ENCODE results near the gene APOL4. TPM values are rescaled to one million over a fixed set of nuclear protein-coding genes. Genes with fewer than 3 reads are reported as not detected.
"Not testable (repeated sequence)": the region's sequence is repeated elsewhere in the genome, so short reads cannot be mapped to it uniquely, and the experiment has no call there.

Gene APOL4
- total and polyA plus RNA-seq, 3 donors from 2014 or later, result 0.55 to 4.3 (median 4.3) TPM

DNA sequence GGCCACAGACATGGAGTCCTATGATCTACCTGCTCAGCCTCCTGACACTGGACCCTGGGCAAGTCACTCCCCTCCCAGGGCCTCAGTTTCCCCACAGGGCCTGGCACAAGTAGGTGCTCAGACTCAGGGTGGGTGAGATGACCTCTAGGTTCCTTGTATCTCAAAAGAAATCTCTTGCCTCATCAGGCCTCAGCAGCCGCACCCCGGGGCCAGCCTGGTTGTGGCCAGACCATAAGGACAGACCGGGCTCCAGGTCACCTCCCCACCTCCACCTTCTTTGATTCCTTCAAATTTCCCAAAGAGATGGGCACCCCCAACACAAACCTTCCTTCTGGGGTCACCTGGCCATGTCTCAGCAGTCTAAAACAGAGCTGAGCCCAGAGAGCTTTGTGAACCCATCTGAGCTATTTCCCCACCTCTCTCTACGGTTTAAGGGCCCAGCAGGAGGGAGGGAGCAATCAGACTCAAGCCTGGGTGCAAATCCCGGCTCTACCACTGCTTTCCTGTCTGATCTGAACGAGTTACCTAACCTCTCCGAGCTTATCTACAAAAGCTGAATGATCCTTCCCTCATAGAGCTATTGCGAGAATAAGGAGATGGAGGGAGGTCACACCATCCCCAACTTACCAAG lies 2.5 kb upstream of the APOL4 start:
- TF ChIP-seq, protein P1, sequence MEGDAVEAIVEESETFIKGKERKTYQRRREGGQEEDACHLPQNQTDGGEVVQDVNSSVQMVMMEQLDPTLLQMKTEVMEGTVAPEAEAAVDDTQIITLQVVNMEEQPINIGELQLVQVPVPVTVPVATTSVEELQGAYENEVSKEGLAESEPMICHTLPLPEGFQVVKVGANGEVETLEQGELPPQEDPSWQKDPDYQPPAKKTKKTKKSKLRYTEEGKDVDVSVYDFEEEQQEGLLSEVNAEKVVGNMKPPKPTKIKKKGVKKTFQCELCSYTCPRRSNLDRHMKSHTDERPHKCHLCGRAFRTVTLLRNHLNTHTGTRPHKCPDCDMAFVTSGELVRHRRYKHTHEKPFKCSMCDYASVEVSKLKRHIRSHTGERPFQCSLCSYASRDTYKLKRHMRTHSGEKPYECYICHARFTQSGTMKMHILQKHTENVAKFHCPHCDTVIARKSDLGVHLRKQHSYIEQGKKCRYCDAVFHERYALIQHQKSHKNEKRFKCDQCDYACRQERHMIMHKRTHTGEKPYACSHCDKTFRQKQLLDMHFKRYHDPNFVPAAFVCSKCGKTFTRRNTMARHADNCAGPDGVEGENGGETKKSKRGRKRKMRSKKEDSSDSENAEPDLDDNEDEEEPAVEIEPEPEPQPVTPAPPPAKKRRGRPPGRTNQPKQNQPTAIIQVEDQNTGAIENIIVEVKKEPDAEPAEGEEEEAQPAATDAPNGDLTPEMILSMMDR (IDR thresholded peaks at IDR 0.05), result no peak
- no peak for TF ChIP-seq POLR2A (IDR thresholded peaks at IDR 0.05)
- Histone ChIP-seq H3K27ac (no peak overlapping the region), H3K4me1 (peaks cover 19% of the 10 kb centered on the region), H3K4me3 (no peak overlapping the region), H3K9me3 (no peaks in the 10 kb centered on the region), H3K27me3 (no peaks in the 10 kb centered on the region), H3K36me3 (ENCODE audit: low read depth, missing control alignments) (no peaks in the 10 kb centered on the region)
- DNase-seq, result no peak
- intact Hi-C loops (cut with DNase I; ENCODE audit: low total_unique reads), result no loop called here
- WGBS, 2 donors, result 83 to 89% methylated on average over 8 of the region's 8 CpGs

DNA sequence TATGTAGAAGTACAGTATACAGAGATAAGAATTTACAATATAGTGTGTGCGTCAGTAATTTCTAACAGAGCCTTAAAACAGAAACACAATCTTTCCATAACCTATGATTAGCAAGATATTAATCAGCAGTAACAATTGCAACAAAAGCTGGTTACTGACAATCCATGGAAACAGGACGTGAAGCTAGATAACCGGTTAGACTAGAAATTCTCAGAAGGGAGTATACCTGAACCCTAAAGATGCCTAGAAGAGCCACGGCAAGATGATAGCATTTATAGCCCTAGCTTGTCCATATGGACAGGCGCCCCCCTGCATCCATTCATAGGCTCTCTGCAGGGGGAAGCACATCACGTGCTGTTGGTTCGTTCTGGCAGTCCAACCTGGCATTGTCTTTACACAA lies 1.8 kb upstream of the APOL4 start:
- WGBS, 2 donors, result 77 to 80% methylated on average over 7 of the region's 7 CpGs
- DNase-seq; H3K27ac ChIP-seq; H3K27me3 ChIP-seq; H3K4me3 ChIP-seq; intact Hi-C loops (cut with DNase I; ENCODE audit: low total_unique reads); H3K36me3 ChIP-seq (ENCODE audit: low read depth, missing control alignments); H3K9me3 ChIP-seq: not testable (repeated sequence)
- peaks cover 19% of the 10 kb centered on the region for H3K4me1 ChIP-seq

DNA sequence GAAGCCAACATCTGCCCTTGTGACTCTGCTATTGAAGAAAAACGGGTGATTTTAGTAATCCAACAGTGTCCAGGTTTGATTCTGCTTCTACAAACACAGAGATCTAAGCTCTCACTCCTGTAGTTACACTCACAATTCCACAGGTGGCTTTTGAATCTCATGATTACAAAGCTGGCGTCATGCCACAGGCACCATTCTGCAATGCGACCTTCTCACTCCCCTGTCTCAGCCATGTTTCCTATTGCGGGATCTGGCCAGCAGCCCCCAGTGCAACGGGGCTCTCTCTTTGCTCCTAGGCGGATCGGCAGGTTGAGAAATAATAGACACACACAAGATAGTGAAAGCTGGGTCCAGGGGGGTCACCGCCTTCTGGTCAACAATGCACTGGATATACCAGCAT lies 1.3 kb upstream of the APOL4 start:
- H3K36me3 ChIP-seq (ENCODE audit: low read depth, missing control alignments); H3K27me3 ChIP-seq; H3K4me3 ChIP-seq; DNase-seq; H3K9me3 ChIP-seq; intact Hi-C loops (cut with DNase I; ENCODE audit: low total_unique reads); H3K27ac ChIP-seq: not testable (repeated sequence)
- 71 to 73% methylated on average over 8 of the region's 8 CpGs for WGBS, 2 donors
- peaks cover 19% of the 10 kb centered on the region for H3K4me1 ChIP-seq

DNA sequence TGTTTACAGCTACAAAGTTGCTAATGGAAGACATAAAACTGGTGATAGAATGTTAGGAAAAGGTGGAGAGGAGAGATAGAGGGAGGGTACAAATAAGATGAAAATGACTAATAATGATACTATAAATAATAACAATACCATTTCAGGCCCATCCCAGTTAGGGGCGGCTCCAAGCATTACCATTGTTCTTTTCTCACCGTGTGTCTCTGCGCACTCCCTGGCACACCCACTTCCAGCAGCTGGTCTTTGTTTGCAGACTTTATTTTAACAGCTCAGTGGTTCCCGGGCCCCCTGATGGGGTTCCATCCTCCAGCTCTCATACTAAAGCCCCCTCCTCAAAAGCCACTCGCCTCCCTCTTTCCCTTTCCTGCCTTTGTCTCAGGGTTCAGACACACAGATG lies 584 bp downstream of the APOL4 start:
- H3K4me1 ChIP-seq, result peaks cover 22% of the 10 kb centered on the region
- H3K27ac ChIP-seq; DNase-seq; intact Hi-C loops (cut with DNase I; ENCODE audit: low total_unique reads); H3K27me3 ChIP-seq; H3K4me3 ChIP-seq; H3K36me3 ChIP-seq (ENCODE audit: low read depth, missing control alignments); H3K9me3 ChIP-seq: not testable (repeated sequence)
- 83% methylated on average over 1 of the region's 5 CpGs; no CpG with 5 or more reads in 1 of the 2 donors for WGBS, 2 donors

DNA sequence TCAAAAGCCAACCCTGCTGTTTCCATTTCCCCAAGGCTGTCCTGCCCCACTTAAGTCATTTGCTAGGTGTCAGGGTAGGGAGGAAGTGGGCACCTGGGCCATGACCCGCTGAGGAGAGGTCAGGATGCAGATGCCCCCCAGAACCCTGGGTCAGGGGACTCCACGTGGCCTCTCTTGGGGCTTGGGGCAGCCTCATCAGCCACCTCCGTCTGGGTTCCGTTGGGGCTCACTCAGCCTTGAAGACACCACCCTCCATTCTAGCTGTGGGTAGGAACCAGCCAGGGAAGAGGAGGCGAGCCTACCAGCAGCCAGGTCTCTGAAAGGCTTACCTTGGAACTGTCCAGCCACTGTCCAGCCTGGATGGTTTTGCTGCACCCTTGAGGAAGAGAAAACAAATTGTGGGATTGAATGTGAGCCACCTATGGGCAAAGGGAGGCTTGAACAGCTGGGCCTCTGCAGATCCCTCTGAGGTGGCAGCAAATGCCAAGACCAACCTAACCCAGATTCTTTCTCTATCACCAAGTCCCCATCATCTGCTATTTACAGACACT lies 2.5 kb downstream of the APOL4 start:
- 77% methylated on average over 5 of the region's 5 CpGs; no CpG with 5 or more reads in 1 of the 2 donors for WGBS, 2 donors
- no peaks in the 10 kb centered on the region for H3K9me3 ChIP-seq
- H3K4me1 ChIP-seq, result peaks cover 22% of the 10 kb centered on the region
- H3K4me3 ChIP-seq, result no peak overlapping the region
- TF ChIP-seq, protein P1 (IDR thresholded peaks at IDR 0.05), result no peak
- no peak for TF ChIP-seq POLR2A (IDR thresholded peaks at IDR 0.05)
- H3K36me3 ChIP-seq (ENCODE audit: low read depth, missing control alignments), result no peaks in the 10 kb centered on the region
- H3K27me3 ChIP-seq, result no peaks in the 10 kb centered on the region
- no peak overlapping the region for H3K27ac ChIP-seq
- DNase-seq, result no peak
- intact Hi-C loops (cut with DNase I; ENCODE audit: low total_unique reads), result loop anchor here (10.0 kb wide), 1 partner anchor 86 kb away; no protein-coding TSS in a partner anchor

DNA sequence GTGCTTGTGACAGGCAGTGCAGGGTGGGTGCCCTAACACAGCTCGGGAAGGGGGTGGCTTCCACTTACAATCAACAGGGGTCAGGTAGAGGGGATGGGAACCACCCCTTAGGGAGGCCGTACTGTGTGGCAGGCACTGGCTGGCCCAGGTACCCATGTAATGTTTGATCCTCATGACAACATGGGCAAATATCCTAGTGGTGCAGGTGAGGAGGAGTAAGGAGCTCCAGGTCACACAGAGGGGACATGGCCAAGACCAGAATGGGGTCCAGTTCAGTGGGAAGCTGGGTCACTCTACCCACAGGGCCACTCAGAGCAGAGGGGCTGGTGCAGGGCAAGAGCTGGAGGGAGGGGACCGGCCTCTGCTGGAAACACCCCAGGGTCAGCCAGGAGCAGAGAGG lies 3.1 kb downstream of the APOL4 start:
- H3K27ac ChIP-seq, result peak overlapping the region in 1 of 2 donors; percentile 56

More for the DNA sequence above, 3.1 kb downstream of the APOL4 start:
- no peaks in the 10 kb centered on the region for H3K9me3 ChIP-seq
- H3K4me3 ChIP-seq, result no peak overlapping the region
- no peak for DNase-seq
- TF ChIP-seq POLR2A (IDR thresholded peaks at IDR 0.05), result no peak
- TF ChIP-seq, protein P1 (IDR thresholded peaks at IDR 0.05), result no peak
- intact Hi-C loops (cut with DNase I; ENCODE audit: low total_unique reads), result loop anchor here (10.0 kb wide), 1 partner anchor 86 kb away; no protein-coding TSS in a partner anchor
- H3K27me3 ChIP-seq, result no peaks in the 10 kb centered on the region
- H3K36me3 ChIP-seq (ENCODE audit: low read depth, missing control alignments), result no peaks in the 10 kb centered on the region
- peaks cover 22% of the 10 kb centered on the region for H3K4me1 ChIP-seq
- WGBS, 2 donors, result 92 to 93% methylated on average over 3 of the region's 3 CpGs

All from testis (tissue), 3 donors.